ENCODE results near the gene DNAL4.

- TF ChIP-seq, protein P1, sequence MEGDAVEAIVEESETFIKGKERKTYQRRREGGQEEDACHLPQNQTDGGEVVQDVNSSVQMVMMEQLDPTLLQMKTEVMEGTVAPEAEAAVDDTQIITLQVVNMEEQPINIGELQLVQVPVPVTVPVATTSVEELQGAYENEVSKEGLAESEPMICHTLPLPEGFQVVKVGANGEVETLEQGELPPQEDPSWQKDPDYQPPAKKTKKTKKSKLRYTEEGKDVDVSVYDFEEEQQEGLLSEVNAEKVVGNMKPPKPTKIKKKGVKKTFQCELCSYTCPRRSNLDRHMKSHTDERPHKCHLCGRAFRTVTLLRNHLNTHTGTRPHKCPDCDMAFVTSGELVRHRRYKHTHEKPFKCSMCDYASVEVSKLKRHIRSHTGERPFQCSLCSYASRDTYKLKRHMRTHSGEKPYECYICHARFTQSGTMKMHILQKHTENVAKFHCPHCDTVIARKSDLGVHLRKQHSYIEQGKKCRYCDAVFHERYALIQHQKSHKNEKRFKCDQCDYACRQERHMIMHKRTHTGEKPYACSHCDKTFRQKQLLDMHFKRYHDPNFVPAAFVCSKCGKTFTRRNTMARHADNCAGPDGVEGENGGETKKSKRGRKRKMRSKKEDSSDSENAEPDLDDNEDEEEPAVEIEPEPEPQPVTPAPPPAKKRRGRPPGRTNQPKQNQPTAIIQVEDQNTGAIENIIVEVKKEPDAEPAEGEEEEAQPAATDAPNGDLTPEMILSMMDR (IDR thresholded peaks at IDR 0.05) = no peak
- TF ChIP-seq POLR2AphosphoS5 (IDR thresholded peaks at IDR 0.05) = peak; percentile 39 to 68 (median 64)
Observed at GRCh38 chr22:38733724-38734381, 60.1 kb downstream of the DNAL4 start.

Measured in sigmoid colon (tissue), 4 donors.